IPS-20b (cell line): ENCODE measurements around the gene SMIM9.

ENCODE experiments used
- H3K27ac ChIP-seq: one replicate; pipeline ENCODE4 v1.5.1; 2013; ENCODE audit warnings: low read length
- H3K27me3 ChIP-seq: 2 replicates; pipeline ENCODE4 v1.6.1; 2013; ENCODE audit warnings: mild to moderate bottlenecking, low read length, inconsistent platforms; ENCODE audit not compliant: insufficient read depth
- H3K36me3 ChIP-seq: 2 replicates; pipeline ENCODE4 v1.6.1; 2013; ENCODE audit warnings: low read depth, mild to moderate bottlenecking, inconsistent platforms, low read length, moderate library complexity; ENCODE audit not compliant: insufficient read depth
- H3K4me1 ChIP-seq: 2 replicates; pipeline ENCODE4 v1.6.1; 2013; ENCODE audit warnings: mild to moderate bottlenecking, control low read depth, inconsistent platforms, low read length, moderate library complexity; ENCODE audit not compliant: insufficient read depth
- H3K4me3 ChIP-seq: 2 replicates; pipeline ENCODE4 v1.5.1; 2013; ENCODE audit warnings: mild to moderate bottlenecking, low read length, inconsistent platforms
- H3K9ac ChIP-seq: 2 replicates; pipeline ENCODE4 v1.6.1; 2013; ENCODE audit warnings: low read depth, mild to moderate bottlenecking, inconsistent platforms, low read length, moderate library complexity
- H3K9me3 ChIP-seq: 2 replicates; pipeline ENCODE4 v1.6.1; 2013; ENCODE audit warnings: mild to moderate bottlenecking, low read depth, low read length, inconsistent platforms; ENCODE audit not compliant: insufficient read depth

Gene SMIM9

GRCh38 chrX:154799556-154800348 is 34.7 kb downstream of the SMIM9 start:
- Histone ChIP-seq H3K9ac (no peak overlapping the region), H3K27me3 (peaks cover 75% of the 10 kb centered on the region), H3K9me3 (no peaks in the 10 kb centered on the region), H3K36me3 (no peaks in the 10 kb centered on the region), H3K4me3 (no peak overlapping the region), H3K27ac (no peak overlapping the region), H3K4me1 (peaks cover 4% of the 10 kb centered on the region; the same call in 1 of the 2 replicates)

GRCh38 chrX:154797006-154797405 is 37.5 kb downstream of the SMIM9 start:
- no peaks in the 10 kb centered on the region for H3K9me3 ChIP-seq
- no peak overlapping the region for H3K4me3 ChIP-seq
- H3K9ac ChIP-seq = no peak overlapping the region
- peaks cover 4% of the 10 kb centered on the region; the same call in 1 of the 2 replicates for H3K4me1 ChIP-seq
- H3K36me3 ChIP-seq = no peaks in the 10 kb centered on the region
- no peak overlapping the region for H3K27ac ChIP-seq
- peaks cover 48% of the 10 kb centered on the region for H3K27me3 ChIP-seq

GRCh38 chrX:154795016-154795415 is 39.4 kb downstream of the SMIM9 start:
- no peak overlapping the region for H3K27ac ChIP-seq
- no peaks in the 10 kb centered on the region for H3K36me3 ChIP-seq
- peaks cover 4% of the 10 kb centered on the region; the same call in 1 of the 2 replicates for H3K4me1 ChIP-seq

GRCh38 chrX:154793084-154793795 is 41.2 kb downstream of the SMIM9 start:
- no peak overlapping the region for H3K4me3 ChIP-seq
- H3K27me3 ChIP-seq = peaks cover 18% of the 10 kb centered on the region; the same call in 1 of the 2 replicates
- H3K9ac ChIP-seq = no peak overlapping the region
- H3K4me1 ChIP-seq = no peaks in the 10 kb centered on the region
- no peaks in the 10 kb centered on the region for H3K36me3 ChIP-seq
- no peaks in the 10 kb centered on the region for H3K9me3 ChIP-seq
- H3K27ac ChIP-seq = no peak overlapping the region

More at GRCh38 chrX:154795016-154795415, 39.4 kb downstream of the SMIM9 start:
- peaks cover 28% of the 10 kb centered on the region; the same call in 1 of the 2 replicates for H3K27me3 ChIP-seq
- no peaks in the 10 kb centered on the region for H3K9me3 ChIP-seq
- H3K4me3 ChIP-seq = no peak overlapping the region
- H3K9ac ChIP-seq = no peak overlapping the region

GRCh38 chrX:154791939-154792338 is 42.5 kb downstream of the SMIM9 start:
- no peaks in the 10 kb centered on the region for H3K9me3 ChIP-seq
- no peak overlapping the region for H3K9ac ChIP-seq
- H3K27ac ChIP-seq = no peak overlapping the region
- H3K4me1 ChIP-seq = no peaks in the 10 kb centered on the region
- peaks cover 6% of the 10 kb centered on the region; the same call in 1 of the 2 replicates for H3K27me3 ChIP-seq
- no peaks in the 10 kb centered on the region for H3K36me3 ChIP-seq
- H3K4me3 ChIP-seq = no peak overlapping the region

- Histone ChIP-seq H3K27me3 (peaks cover 1% of the 10 kb centered on the region; the same call in 1 of the 2 replicates), H3K9me3 (no peaks in the 10 kb centered on the region), H3K36me3 (no peaks in the 10 kb centered on the region), H3K4me3 (no peak overlapping the region), H3K9ac (no peak overlapping the region), H3K4me1 (no peaks in the 10 kb centered on the region), H3K27ac (no peak overlapping the region)
These were observed 43.0 kb downstream of the SMIM9 start for GRCh38 chrX:154791467-154791866.

- H3K4me1 ChIP-seq = no peaks in the 10 kb centered on the region
- no peaks in the 10 kb centered on the region for H3K9me3 ChIP-seq
- no peak overlapping the region for H3K4me3 ChIP-seq
- H3K9ac ChIP-seq = no peak overlapping the region
- H3K27me3 ChIP-seq = no peaks in the 10 kb centered on the region
- H3K27ac ChIP-seq = no peak overlapping the region
- H3K36me3 ChIP-seq = no peaks in the 10 kb centered on the region
These were observed 48.7 kb downstream of the SMIM9 start for GRCh38 chrX:154785716-154786115.

- Histone ChIP-seq H3K4me1 (no peaks in the 10 kb centered on the region), H3K36me3 (no peaks in the 10 kb centered on the region), H3K9me3 (no peaks in the 10 kb centered on the region), H3K9ac (no peak overlapping the region), H3K27ac (no peak overlapping the region), H3K4me3 (no peak overlapping the region), H3K27me3 (no peaks in the 10 kb centered on the region)
These were observed 50.1 kb downstream of the SMIM9 start for GRCh38 chrX:154784149-154784995.

GRCh38 chrX:154780968-154781367 is 53.5 kb downstream of the SMIM9 start:
- peaks cover 27% of the 10 kb centered on the region for H3K36me3 ChIP-seq
- H3K27ac ChIP-seq = no peak overlapping the region
- H3K9ac ChIP-seq = no peak overlapping the region
- no peak overlapping the region for H3K4me3 ChIP-seq
- H3K4me1 ChIP-seq = no peaks in the 10 kb centered on the region
- no peaks in the 10 kb centered on the region for H3K9me3 ChIP-seq
- no peaks in the 10 kb centered on the region for H3K27me3 ChIP-seq

GRCh38 chrX:154779261-154779660 is 55.2 kb downstream of the SMIM9 start:
- Histone ChIP-seq H3K9me3 (no peaks in the 10 kb centered on the region), H3K27me3 (no peaks in the 10 kb centered on the region), H3K4me3 (no peak overlapping the region), H3K27ac (no peak overlapping the region), H3K36me3 (peaks cover 44% of the 10 kb centered on the region), H3K4me1 (no peaks in the 10 kb centered on the region), H3K9ac (no peak overlapping the region)

GRCh38 chrX:154776753-154777152 is 57.7 kb downstream of the SMIM9 start:
- Histone ChIP-seq H3K27me3 (no peaks in the 10 kb centered on the region), H3K9ac (no peak overlapping the region), H3K4me1 (no peaks in the 10 kb centered on the region), H3K9me3 (no peaks in the 10 kb centered on the region), H3K27ac (no peak overlapping the region), H3K36me3 (peaks cover 62% of the 10 kb centered on the region), H3K4me3 (no peak overlapping the region)
